Progenitor cell of endocrine pancreas (in vitro differentiated cells): Measurements from ENCODE around the gene HMGXB3. TPM values are rescaled to one million over a fixed set of nuclear protein-coding genes. Genes with fewer than 3 reads are reported as not detected.

Experiments
- DNase-seq: peaks from one replicate; pipeline ENCODE4 v3.0.0; 2021; ENCODE audit warnings: low spot score; ENCODE audit not compliant: unreplicated experiment
- H3K27ac Mint-ChIP-seq: 2 replicates; pipeline ENCODE4 v1.8.0; 2021; ENCODE audit warnings: mild to moderate bottlenecking, moderate library complexity, mixed read lengths
- H3K27me3 Mint-ChIP-seq: 2 replicates; pipeline ENCODE4 v1.8.0; 2021; ENCODE audit warnings: mixed read lengths
- H3K36me3 Mint-ChIP-seq: 2 replicates; pipeline ENCODE4 v1.8.0; 2022; ENCODE audit warnings: mixed read lengths; ENCODE audit not compliant: insufficient read depth
- H3K4me1 Mint-ChIP-seq: 2 replicates; pipeline ENCODE4 v1.8.0; 2021; ENCODE audit warnings: low read depth, mixed read lengths
- H3K4me3 Mint-ChIP-seq: 2 replicates; pipeline ENCODE4 v1.8.0; 2021; ENCODE audit warnings: low read depth, mild to moderate bottlenecking, moderate library complexity, mixed read lengths
- H3K9me3 Mint-ChIP-seq: 2 replicates; pipeline ENCODE4 v1.8.0; 2021; ENCODE audit warnings: low read depth, mixed read lengths
- total RNA-seq: library from RNA; stranded (reverse); gene quantifications from 2 replicates; pipeline ENCODE4 v1.2.1, GENCODE V29; 2021
- TF ChIP-seq, protein P1 (sequence below): fragments of 200-600 bp; sonication (generic); IDR thresholded peaks from one replicate; pipeline ENCODE4 v1.5.0; 2021; ENCODE audit warnings: antibody characterized with exemption, mild to moderate bottlenecking; ENCODE audit not compliant: unreplicated experiment

The HMGXB3 gene
- total RNA-seq, 1 donor from 2014 or later, result 39.9 TPM

DNA sequence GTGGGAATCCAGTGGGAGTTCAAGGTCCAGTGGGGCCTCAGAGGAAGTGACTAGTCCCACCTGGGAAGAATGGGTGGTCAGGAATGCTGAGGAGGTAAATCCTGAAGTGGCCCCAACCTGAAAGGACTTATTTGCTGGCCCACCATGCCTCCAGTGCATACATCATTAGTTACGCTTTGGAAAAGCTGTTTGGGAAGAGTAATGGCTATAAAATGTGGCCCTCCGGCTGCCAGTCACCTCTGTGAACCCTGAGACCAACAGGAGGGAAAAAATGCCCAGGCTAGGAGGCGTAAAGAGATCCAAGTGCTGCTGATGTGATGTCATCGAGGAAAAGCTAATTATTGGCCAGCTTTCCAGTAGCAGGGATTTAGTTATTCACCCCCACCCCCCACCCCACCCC, 42.7 kb upstream of the HMGXB3 start:
- no peak for DNase-seq
- Mint-ChIP-seq H3K27me3 (no peaks in the 10 kb centered on the region), H3K4me3 (no peak overlapping the region), H3K9me3 (no peaks in the 10 kb centered on the region), H3K4me1 (peaks cover 10% of the 10 kb centered on the region), H3K36me3 (no peaks in the 10 kb centered on the region), H3K27ac (no peak overlapping the region)
- TF ChIP-seq, protein P1, sequence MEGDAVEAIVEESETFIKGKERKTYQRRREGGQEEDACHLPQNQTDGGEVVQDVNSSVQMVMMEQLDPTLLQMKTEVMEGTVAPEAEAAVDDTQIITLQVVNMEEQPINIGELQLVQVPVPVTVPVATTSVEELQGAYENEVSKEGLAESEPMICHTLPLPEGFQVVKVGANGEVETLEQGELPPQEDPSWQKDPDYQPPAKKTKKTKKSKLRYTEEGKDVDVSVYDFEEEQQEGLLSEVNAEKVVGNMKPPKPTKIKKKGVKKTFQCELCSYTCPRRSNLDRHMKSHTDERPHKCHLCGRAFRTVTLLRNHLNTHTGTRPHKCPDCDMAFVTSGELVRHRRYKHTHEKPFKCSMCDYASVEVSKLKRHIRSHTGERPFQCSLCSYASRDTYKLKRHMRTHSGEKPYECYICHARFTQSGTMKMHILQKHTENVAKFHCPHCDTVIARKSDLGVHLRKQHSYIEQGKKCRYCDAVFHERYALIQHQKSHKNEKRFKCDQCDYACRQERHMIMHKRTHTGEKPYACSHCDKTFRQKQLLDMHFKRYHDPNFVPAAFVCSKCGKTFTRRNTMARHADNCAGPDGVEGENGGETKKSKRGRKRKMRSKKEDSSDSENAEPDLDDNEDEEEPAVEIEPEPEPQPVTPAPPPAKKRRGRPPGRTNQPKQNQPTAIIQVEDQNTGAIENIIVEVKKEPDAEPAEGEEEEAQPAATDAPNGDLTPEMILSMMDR, result no peak

DNA sequence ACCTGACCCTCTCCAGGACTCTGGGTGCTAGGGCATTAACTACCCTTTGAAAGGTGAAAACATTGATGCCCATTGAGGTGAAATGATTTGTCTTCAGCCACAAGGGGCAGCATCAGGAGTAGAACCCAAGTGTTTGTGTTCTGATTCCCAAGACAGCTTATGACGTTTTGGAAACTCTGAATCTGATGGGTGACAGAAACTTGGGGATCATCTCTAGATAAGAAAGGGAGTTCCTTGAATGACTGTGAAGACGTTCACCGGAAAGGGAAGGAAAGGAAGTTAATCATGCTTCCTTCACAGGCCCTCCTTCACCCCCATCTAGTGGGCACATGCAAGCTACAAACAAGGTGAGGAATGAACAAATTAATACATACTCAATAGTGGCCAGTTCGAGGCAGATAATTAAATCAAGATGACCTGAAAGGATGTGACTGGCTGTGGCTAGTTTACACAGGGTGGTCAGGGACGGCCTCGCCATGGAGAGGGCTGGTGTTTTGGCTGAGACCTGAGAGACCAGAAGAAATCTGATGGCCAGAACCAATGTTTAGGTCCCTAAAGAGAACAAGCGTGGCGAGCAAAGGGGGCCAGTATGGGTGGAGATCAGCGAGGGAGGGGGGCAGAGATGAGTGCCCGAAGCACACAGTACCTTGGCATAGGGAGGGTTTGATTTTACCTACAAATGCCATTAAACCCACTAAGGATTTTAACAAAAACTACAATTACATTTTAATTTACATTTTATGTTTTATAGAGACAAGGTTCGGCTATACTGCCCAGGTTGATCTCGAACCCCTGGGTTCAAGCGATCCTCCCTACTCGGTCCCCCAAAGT, 40.9 kb upstream of the HMGXB3 start:
- Mint-ChIP-seq H3K4me3 (peak overlapping the region; percentile 82), H3K9me3 (no peaks in the 10 kb centered on the region), H3K27ac (peak overlapping the region; percentile 97), H3K4me1 (peaks cover 10% of the 10 kb centered on the region), H3K36me3 (no peaks in the 10 kb centered on the region), H3K27me3 (no peaks in the 10 kb centered on the region)
- DNase-seq, result no peak
- TF ChIP-seq, protein P1, result peak; percentile 62

DNA sequence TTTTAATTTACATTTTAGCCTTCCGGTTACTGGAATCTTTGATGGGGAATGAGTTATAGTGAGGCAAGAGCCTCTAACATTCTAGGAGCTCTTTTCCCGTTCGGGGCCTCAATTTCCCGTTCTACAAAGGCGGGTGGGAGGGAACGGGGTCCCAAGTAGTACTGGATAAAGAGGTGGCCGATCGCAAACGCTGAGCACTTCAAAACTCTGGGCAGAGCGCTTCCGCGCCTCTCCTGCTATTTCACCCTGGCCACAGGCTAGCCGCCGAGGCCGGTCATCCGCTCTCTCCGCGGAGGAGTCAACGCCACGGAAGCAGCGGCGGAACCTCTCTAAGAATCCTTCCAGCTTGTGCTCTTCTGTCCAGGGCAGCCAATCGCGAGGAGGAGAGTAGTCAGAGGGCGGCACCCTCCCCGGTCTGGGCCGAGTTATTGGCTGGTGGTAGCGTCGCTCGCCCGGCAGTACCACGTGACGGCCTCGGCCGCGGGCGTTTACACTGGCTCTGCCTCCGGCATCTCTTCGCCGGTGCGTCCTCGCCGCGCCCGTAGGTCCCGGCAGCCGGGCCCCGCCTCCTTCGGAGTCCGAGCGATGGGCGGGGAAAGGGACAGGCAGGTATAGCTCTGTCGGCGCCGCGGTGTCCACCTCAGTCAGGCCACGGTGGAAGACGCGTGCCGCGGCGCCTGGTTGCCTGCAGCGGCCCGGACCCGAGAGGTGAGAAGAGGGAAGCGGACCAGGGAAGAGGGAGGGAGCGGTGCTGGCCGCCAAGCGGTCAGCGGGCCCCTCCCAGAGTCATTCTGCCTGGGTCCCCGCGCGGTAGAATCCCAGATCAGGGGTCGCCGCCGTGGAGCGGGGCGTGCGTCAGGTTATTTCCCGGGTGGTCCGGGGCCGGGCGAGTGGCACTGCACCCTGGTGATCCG, 40.0 kb upstream of the HMGXB3 start, which contains the start of gene SLC26A2:
Gene SLC26A2, plus strand, starts transcription at position 487 of the 914 bp plus-strand sequence. CDS start 16,895 bp downstream, outside the sequence.
- H3K36me3 Mint-ChIP-seq, result no peaks in the 10 kb centered on the region
- H3K9me3 Mint-ChIP-seq, result no peaks in the 10 kb centered on the region
- H3K4me3 Mint-ChIP-seq, result peak within 1 kb of the TSS; percentile 82
- peaks cover 10% of the 10 kb centered on the region for H3K4me1 Mint-ChIP-seq
- peak; percentile 92 for DNase-seq
- peak within 1 kb of the TSS; percentile 97 for H3K27ac Mint-ChIP-seq
- H3K27me3 Mint-ChIP-seq, result no peaks in the 10 kb centered on the region
- TF ChIP-seq, protein P1, result no peak

DNA sequence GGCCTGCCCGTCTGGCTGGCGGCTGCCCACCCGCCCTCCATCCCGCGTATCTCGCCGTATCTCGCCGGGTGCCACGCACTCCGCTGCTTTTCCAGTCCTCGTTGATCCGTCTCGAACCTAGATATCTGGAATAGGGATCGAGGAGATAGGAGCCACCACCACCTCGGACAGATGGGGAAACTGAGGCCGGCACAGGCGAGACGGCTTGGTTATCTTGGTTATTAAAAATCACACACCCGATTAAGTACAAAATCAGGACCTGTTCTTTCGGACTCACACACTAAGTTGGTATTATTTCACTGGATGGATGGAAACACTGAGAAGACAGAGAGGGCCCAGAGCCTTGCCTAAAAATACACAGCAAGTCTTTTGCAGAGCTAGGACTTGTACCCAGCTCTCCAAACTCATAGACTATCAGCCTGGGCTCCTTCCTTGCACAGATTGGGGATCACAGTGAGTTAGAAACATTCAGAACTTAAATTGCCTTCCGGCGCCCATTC, 39.3 kb upstream of the HMGXB3 start:
- H3K4me3 Mint-ChIP-seq, result peak overlapping the region; percentile 82
- no peaks in the 10 kb centered on the region for H3K36me3 Mint-ChIP-seq
- no peaks in the 10 kb centered on the region for H3K27me3 Mint-ChIP-seq
- H3K27ac Mint-ChIP-seq, result peak overlapping the region; percentile 54
- no peaks in the 10 kb centered on the region for H3K9me3 Mint-ChIP-seq
- TF ChIP-seq, protein P1, result no peak
- peaks cover 10% of the 10 kb centered on the region for H3K4me1 Mint-ChIP-seq
- no peak for DNase-seq

DNA sequence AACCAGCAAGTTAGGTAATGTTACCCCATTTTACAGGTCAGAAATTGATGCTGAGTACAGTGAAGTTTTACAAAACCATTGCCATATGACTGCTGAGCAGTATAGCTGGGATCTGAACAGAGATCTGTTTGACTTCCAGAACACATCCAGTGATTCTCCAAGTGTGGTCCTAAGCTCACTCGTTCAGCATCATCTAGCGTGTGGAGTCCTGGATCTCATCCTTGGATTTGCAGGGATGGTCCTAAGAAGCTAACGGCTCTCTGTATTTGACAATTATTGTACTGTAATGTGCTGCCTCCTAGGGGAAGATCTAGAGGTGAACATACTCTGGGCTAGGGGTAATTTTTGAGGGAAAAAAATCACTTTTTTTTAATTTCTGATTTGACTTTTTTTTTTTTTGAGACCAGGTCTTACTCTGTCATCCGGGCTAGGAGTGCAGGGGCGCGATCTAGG, 38.6 kb upstream of the HMGXB3 start:
- no peaks in the 10 kb centered on the region for H3K36me3 Mint-ChIP-seq
- H3K9me3 Mint-ChIP-seq, result no peaks in the 10 kb centered on the region
- no peaks in the 10 kb centered on the region for H3K27me3 Mint-ChIP-seq
- H3K4me3 Mint-ChIP-seq, result peak overlapping the region; percentile 82
- H3K4me1 Mint-ChIP-seq, result peaks cover 10% of the 10 kb centered on the region
- no peak overlapping the region for H3K27ac Mint-ChIP-seq
- no peak for DNase-seq
- TF ChIP-seq, protein P1, result peak; percentile 48
